Activated naive CD4-positive, alpha-beta T cell (primary cell): ENCODE measurements around the gene KRTAP4-4.
"Not testable (repeated sequence)": the region's sequence is repeated elsewhere in the genome, so short reads cannot be mapped to it uniquely, and the experiment has no call there.

Source experiments
- DNase-seq, 4 experiments: peaks; one replicate each; lab custom pipeline; 2025; lab: John Stamatoyannopoulos, UW

The KRTAP4-4 gene

GRCh38 chr17:41148971-41149651 is 11.4 kb downstream of the KRTAP4-4 start:
- DNase-seq: not testable (repeated sequence)

- DNase-seq: no peak
Measured at GRCh38 chr17:41147531-41148204, 12.9 kb downstream of the KRTAP4-4 start.

- no peak for DNase-seq
Measured at GRCh38 chr17:41145261-41145660, 15.3 kb downstream of the KRTAP4-4 start.

DNA sequence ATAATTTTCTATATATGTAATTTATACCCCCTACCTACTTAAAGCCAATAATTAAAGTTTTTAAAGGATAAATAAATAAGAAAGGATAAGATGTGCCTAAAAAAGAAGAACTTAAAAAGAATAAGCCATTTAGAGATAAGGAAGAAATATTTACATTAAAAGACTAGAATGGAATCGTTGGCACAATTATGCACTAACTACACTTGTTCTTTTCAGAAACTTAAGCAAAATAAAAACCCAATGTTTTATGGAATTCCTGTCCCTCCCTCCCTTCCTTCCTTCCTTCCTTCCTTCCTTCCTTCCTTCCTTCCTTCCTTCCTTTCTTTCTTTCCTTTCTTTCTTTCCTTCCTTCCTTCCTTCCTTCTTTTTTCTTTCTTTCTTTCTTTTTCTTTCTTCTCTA is 15.7 kb downstream of the KRTAP4-4 start:
- DNase-seq: no peak

DNA sequence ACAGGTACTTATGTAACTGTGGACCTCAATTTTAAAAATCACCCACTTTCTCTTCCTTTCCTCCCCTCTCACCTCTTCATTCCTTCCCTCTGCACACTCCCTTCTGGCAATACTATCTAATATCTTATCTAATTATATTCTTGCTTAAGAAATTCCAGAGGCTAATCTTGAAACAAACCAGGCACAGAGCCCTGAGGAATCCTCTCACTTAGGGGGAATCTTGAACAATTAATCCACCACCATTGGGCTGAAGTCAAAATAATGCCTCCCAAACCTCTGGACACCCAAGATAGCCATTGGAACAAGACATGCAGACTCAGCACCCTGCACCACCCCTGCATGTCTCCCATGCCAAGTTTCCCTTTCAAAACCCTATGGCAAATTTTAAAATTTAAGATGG is 19.2 kb downstream of the KRTAP4-4 start:
- DNase-seq: no peak

GRCh38 chr17:41140360-41141131 is 20.0 kb downstream of the KRTAP4-4 start, which contains the start of gene KRTAP4-6:
KRTAP4-6 (minus strand) TSS chr17:41140544; CDS start chr17:41140487, 57 bp downstream.
- DNase-seq: no peak

DNA sequence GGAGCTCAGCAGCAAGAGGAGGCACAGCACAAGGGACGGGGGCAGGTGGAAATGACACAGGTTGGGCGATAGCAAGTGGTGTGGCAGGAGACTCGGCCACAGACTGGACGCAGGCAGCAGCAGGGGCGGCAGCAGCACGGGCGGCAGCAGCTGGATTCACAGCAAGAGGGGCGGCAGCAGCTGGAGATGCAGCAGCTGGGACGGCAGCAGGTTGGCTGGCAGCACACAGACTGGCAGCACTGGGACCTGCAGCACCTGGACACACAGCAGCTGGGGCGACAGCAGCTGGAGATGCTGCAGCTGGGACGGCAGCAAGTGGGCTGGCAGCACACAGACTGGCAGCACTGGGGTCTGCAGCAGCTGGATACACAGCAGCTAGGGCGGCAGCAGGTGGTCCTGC is 20.7 kb downstream of the KRTAP4-4 start:
- not testable (repeated sequence) for DNase-seq

GRCh38 chr17:41133880-41134735 is 26.4 kb downstream of the KRTAP4-4 start:
- DNase-seq: no peak

DNA sequence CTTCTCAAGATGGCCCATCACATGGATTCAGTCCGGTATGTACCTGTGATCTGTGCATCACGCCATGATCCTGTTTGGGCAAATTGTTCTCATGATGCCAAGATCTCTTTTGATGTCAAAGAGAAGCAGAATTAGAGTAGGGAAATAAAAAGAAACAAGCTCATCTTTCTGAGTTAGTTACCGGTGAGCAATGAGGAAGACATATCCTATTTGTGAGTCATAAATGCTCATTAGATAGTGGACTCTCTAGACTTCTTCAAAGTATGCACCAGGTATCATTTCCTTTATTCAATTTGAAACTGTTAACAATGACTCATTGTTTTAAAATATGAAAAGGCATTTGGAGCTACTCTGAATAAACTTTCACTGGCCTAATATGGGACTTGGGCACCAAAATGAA is 28.6 kb downstream of the KRTAP4-4 start:
- no peak for DNase-seq

DNA sequence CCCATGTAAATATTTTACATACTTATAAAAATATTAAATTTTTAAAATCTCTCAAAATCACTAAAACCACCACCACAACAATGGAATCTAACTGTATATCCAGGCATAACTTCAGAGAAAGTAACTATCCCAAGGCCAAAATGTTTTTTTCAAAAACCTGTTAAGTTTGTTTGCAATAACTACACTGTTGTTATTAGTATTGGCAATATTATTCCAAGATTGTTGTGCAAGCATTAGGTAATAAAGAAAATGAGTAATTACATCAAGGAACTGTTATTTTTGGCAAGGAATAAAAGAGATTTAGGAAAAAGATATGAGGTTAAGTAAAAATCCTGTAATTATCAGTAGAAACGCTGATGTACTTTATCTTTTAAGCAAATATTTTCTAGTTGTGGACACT is 33.2 kb downstream of the KRTAP4-4 start:
- DNase-seq: no peak

- no peak for DNase-seq
Measured at GRCh38 chr17:41126412-41126811, 34.1 kb downstream of the KRTAP4-4 start.

DNA sequence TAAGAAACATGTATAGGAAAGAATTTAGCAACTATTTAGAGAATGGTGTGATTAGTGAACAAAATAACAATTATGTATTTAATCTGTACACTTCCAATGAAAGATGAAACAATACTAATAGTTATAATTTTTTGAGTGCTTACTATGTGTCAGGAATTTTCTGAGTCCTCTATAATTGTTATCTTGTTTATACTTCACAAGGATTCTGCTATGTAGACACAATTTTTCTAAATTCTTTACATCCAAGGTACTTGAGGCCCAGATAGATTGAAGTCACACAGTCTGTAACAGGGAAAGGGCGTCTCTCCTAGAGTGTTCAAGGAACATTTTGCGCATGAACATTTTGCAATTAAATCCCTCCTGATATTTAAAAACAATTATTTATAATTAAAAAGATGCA is 35.5 kb downstream of the KRTAP4-4 start:
- DNase-seq: no peak

DNA sequence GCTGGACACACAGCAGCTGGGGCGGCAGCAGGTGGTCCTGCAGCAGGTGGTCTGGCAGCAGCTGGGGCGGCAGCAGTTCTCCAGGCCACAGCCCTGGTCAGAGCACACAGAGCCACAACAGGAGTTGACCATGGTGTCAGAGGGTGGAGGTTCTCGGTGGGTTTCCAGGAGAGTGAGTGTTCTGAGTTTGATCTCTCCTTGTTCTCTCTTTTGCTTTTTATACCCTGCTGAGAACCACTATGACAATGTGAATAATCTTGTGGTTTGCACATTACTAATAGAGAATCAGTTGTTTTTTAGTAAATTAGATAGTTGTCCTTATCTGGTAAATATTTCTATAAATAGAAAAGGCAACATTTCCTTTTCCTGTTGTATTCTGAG is 36.6 kb downstream of the KRTAP4-4 start, which contains the start of gene KRTAP4-12:
Gene KRTAP4-12 (minus strand): TSS at position 192 of the 381 bp plus-strand sequence. CDS start 60 bp downstream, at position 132.
- DNase-seq: not testable (repeated sequence)

DNA sequence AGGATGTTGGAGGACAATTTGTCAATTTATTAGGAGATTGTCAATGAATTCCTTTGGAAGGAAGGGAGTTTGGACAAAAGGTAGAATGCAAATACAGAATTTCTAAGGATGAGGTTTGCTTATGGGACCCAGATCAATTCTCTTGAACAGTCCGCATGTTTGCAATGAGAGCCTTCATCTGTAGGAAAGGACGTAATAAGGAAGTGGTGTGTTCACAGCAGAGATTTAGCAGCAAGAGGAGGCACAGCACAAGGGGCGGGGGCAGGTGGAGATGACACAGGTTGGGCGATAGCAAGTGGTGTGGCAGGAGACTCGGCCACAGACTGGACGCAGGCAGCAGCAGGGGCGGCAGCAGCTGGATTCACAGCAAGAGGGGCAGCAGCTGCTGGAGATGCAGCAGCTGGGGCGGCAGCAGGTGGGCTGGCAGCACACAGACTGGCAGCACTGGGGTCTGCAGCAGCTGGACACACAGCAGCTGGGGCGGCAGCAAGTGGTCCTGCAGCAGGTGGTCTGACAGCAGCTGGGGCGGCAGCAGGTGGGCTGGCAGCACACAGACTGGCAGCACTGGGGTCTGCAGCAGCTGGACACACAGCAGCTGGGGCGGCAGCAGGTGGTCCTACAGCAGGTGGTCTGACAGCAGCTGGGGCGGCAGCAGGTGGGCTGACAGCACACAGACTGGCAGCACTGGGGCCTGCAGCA is 37.1 kb downstream of the KRTAP4-4 start:
- DNase-seq: not testable (repeated sequence)

DNA sequence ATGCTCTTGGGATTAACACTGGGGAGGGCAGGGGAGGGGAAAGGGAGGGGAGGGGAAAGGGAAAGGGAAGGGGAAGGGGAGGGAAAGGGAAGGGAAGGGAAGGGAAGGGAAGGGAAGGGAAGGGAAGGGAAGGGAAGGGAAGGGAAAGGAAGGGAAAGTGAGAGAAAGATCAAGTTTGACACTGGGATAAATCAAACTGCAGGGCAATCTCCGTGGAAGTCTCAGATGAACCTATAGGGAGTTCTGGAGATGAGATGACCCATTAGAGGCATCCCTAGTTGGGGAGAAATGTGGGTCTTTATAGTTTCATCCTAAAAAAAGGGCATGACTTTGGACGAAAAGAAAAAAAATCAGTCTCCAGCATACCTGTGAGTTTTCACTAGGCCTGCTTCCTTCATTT is 38.8 kb downstream of the KRTAP4-4 start:
- DNase-seq: no peak

DNA sequence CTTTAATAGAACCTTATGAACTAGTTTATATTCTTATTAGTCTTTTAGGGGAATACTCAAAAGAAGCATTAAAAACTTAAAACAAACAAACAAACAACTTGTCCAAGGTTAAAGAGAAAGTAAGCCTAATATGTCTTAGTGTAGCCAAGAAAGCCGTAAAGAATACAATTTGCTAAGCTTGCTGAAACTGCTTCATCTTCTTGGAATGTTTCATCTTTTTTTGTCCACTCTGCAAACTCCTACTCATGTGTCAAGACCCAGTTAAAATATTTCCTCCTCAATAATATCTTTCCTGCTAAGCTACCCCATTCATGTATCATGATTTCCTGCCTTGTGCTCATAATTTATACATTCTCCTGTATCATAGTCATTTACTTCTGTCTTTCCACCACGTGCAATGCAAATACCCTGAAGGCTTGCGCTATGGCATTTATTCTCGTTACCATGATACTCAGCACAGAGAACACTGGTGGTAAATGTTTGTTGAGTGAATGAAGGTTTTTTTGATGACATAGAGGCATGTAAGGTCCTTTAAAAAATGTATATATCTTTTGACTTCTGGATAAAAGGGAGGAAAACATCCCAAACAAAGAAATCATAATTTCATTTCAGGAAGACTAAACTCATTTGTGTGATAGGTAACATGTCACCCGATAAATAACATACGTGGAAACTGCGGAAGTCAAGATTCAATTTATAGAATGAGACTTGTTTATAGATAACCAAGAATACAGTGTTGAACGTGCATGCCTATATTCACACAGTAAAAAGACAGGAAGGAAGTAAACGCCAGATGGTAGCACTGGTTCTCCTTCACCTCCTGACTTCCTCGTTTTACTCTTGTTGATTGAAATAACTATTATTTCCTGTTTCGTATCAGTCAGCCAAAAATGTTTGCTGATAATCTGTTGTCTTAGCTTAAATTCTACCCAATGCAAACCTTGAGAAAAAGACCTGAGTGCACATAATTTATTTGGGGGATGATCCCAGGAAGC is 40.6 kb downstream of the KRTAP4-4 start:
- not testable (repeated sequence) for DNase-seq

DNA sequence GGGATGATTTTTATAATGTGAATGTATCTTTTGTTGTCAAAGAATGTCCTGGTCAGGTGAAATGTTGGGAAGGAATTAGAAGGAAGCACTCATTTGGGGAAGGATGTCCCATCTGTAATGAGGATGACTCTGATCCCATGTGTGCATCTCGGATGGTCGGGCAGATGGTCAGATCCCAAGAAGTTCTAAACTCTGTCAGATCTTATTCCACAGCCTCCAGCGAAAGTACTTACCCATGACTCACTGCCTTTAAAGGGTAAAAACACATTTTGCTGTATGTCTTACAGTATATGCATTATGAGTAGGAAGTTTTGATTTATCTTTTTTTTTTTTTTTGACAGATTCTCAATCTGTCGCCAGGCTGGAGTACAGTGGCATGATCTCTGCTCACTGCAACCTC is 41.8 kb downstream of the KRTAP4-4 start:
- DNase-seq: no peak

DNA sequence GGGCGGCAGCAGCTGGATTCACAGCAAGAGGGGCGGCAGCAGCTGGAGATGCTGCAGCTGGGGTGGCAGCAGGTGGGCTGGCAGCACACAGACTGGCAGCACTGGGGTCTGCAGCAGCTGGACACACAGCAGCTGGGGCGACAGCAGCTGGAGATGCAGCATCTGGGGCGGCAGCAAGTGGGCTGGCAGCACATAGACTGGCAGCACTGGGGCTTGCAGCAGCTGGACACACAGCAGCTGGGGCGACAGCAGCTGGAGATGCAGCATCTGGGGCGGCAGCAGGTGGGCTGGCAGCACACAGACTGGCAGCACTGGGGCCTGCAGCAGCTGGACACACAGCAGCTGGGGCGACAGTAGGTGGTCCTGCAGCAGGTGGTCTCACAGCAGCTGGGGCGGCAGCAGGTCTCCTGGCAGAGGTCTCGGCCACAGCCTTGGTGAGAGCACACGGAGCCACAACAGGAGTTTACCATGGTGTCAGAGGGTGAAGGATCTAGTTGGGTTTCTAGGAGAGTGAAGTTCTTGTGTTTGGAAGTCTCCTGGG is 42.6 kb downstream of the KRTAP4-4 start, which contains the start of gene KRTAP4-11:
Gene KRTAP4-11 (minus strand): TSS at position 528 of the 541 bp plus-strand sequence. CDS start 58 bp downstream, at position 470.
- not testable (repeated sequence) for DNase-seq

- no peak for DNase-seq
Measured at GRCh38 chr17:41116297-41116696, 44.3 kb downstream of the KRTAP4-4 start.
